ENCODE data around the gene GHR. TPM values are rescaled to one million over a fixed set of nuclear protein-coding genes. Genes with fewer than 3 reads are reported as not detected.

GHR gene
- polyA plus RNA-seq, 1 donor from 2014 or later: 0.31 TPM

DNA sequence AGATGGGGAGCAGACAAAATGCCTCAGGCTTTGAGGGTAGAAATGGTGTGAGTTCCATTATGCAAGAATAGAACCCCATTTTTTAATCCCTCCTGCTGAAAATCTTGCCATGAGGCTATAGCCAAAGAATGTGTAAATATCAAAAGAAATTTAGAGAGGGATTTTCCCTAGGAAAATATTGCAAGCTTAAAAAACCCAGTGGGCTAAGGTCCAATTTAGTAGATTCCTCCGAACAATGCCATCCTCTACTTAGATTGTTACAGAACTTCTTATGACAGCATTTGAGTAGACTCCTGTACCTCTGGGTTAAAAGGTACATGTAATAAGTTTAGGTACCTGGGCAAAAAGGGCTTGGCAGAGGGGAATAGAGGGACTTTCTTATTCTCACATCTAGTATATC is 138.4 kb downstream of the GHR start:
- Histone ChIP-seq H3K4me3 (ENCODE audit: low read length) (no peak overlapping the region), H3K4me2 (ENCODE audit: low read length) (no peak overlapping the region), H4K20me1 (ENCODE audit: insufficient read depth) (no peaks in the 10 kb centered on the region), H3K27me3 (ENCODE audit: insufficient read depth, low read depth, low read length) (no peaks in the 10 kb centered on the region), H3K27ac (ENCODE audit: low read length) (no peak overlapping the region), H3K9me2 (ENCODE audit: insufficient read depth, low read length) (no peaks in the 10 kb centered on the region), H3K79me2 (replicated peaks; ENCODE audit: insufficient read depth, low read length) (no peaks in the 10 kb centered on the region), H3K9me3 (ENCODE audit: low read length) (no peaks in the 10 kb centered on the region), H3K9ac (ENCODE audit: low read length) (no peak overlapping the region), H3F3A (ENCODE audit: insufficient read depth, low read length, poor library complexity, severe bottlenecking) (no peaks in the 10 kb centered on the region), H2AFZ (ENCODE audit: low read depth, low read length) (no peak overlapping the region), H3K36me3 (ENCODE audit: insufficient read depth, low read length) (no peaks in the 10 kb centered on the region)
- TF ChIP-seq POLR2AphosphoS5 (IDR thresholded peaks at IDR 0.05) (no peak), SMC3 (conservative IDR thresholded peaks at IDR 0.05; ENCODE audit: poor library complexity) (no peak), TAF1 (IDR thresholded peaks at IDR 0.05; ENCODE audit: low read depth) (no peak), RAD21 (conservative IDR thresholded peaks at IDR 0.05) (no peak), EZH2 (IDR thresholded peaks at IDR 0.05; ENCODE audit: borderline replicate concordance, insufficient read depth, low read length, poor library complexity, severe bottlenecking) (no peak), MXI1 (conservative IDR thresholded peaks at IDR 0.05; ENCODE audit: poor library complexity, severe bottlenecking) (no peak), EP300 (conservative IDR thresholded peaks at IDR 0.05; ENCODE audit: poor library complexity, severe bottlenecking) (no peak)
- TF ChIP-seq, protein P1, sequence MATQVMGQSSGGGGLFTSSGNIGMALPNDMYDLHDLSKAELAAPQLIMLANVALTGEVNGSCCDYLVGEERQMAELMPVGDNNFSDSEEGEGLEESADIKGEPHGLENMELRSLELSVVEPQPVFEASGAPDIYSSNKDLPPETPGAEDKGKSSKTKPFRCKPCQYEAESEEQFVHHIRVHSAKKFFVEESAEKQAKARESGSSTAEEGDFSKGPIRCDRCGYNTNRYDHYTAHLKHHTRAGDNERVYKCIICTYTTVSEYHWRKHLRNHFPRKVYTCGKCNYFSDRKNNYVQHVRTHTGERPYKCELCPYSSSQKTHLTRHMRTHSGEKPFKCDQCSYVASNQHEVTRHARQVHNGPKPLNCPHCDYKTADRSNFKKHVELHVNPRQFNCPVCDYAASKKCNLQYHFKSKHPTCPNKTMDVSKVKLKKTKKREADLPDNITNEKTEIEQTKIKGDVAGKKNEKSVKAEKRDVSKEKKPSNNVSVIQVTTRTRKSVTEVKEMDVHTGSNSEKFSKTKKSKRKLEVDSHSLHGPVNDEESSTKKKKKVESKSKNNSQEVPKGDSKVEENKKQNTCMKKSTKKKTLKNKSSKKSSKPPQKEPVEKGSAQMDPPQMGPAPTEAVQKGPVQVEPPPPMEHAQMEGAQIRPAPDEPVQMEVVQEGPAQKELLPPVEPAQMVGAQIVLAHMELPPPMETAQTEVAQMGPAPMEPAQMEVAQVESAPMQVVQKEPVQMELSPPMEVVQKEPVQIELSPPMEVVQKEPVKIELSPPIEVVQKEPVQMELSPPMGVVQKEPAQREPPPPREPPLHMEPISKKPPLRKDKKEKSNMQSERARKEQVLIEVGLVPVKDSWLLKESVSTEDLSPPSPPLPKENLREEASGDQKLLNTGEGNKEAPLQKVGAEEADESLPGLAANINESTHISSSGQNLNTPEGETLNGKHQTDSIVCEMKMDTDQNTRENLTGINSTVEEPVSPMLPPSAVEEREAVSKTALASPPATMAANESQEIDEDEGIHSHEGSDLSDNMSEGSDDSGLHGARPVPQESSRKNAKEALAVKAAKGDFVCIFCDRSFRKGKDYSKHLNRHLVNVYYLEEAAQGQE (IDR thresholded peaks at IDR 0.05; ENCODE audit: borderline replicate concordance): no peak
- TF ChIP-seq, protein P2, sequence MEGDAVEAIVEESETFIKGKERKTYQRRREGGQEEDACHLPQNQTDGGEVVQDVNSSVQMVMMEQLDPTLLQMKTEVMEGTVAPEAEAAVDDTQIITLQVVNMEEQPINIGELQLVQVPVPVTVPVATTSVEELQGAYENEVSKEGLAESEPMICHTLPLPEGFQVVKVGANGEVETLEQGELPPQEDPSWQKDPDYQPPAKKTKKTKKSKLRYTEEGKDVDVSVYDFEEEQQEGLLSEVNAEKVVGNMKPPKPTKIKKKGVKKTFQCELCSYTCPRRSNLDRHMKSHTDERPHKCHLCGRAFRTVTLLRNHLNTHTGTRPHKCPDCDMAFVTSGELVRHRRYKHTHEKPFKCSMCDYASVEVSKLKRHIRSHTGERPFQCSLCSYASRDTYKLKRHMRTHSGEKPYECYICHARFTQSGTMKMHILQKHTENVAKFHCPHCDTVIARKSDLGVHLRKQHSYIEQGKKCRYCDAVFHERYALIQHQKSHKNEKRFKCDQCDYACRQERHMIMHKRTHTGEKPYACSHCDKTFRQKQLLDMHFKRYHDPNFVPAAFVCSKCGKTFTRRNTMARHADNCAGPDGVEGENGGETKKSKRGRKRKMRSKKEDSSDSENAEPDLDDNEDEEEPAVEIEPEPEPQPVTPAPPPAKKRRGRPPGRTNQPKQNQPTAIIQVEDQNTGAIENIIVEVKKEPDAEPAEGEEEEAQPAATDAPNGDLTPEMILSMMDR (IDR thresholded peaks at IDR 0.05; ENCODE audit: poor library complexity, severe bottlenecking): no peak

DNA sequence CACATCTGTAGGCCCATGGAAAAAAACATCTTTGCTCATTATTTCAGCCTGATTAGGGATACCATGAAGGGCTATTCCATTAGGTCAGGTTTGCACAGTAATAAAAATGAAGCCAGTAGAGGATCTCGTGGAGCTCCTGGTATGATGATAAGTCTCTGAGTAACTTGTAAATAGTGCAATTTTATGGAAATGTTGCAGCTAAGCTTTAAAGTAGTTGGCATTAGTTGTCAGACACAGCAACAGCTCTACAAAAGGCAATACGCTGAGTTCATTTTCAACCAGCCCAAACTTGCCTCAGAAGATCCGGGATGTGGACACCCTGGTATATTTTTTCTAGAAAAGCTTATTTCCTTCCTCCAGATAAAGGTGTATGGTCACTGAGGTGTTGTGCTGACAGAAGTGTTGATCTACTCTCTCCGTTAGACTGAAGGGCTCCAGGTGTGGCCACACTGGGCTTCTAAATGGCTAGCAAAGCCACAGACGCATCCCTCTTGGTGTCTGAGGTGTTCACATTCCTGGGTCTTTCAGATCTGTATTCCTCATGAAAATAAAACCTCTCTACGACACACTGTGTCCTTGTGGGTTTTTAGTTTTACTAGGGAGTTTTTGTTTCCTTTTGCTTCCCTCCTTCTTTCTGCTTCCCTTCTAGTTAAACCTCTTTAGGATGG is 141.6 kb downstream of the GHR start:
- TF ChIP-seq TAF1 (IDR thresholded peaks at IDR 0.05; ENCODE audit: low read depth) (no peak), RAD21 (conservative IDR thresholded peaks at IDR 0.05) (no peak), POLR2AphosphoS5 (IDR thresholded peaks at IDR 0.05) (no peak), SMC3 (conservative IDR thresholded peaks at IDR 0.05; ENCODE audit: poor library complexity) (no peak), EP300 (conservative IDR thresholded peaks at IDR 0.05; ENCODE audit: poor library complexity, severe bottlenecking) (no peak), EZH2 (IDR thresholded peaks at IDR 0.05; ENCODE audit: borderline replicate concordance, insufficient read depth, low read length, poor library complexity, severe bottlenecking) (no peak)

More for the DNA sequence above, 141.6 kb downstream of the GHR start:
- Histone ChIP-seq H3K27me3 (ENCODE audit: insufficient read depth, low read depth, low read length) (no peaks in the 10 kb centered on the region), H3K4me3 (ENCODE audit: low read length) (no peak overlapping the region), H3K9me3 (ENCODE audit: low read length) (no peaks in the 10 kb centered on the region), H3K36me3 (ENCODE audit: insufficient read depth, low read length) (no peaks in the 10 kb centered on the region), H3K9ac (ENCODE audit: low read length) (no peak overlapping the region), H4K20me1 (ENCODE audit: insufficient read depth) (no peaks in the 10 kb centered on the region), H3K27ac (ENCODE audit: low read length) (no peak overlapping the region), H2AFZ (ENCODE audit: low read depth, low read length) (no peak overlapping the region), H3F3A (ENCODE audit: insufficient read depth, low read length, poor library complexity, severe bottlenecking) (no peaks in the 10 kb centered on the region), H3K9me2 (ENCODE audit: insufficient read depth, low read length) (no peaks in the 10 kb centered on the region), H3K4me2 (ENCODE audit: low read length) (no peak overlapping the region), H3K79me2 (replicated peaks; ENCODE audit: insufficient read depth, low read length) (no peaks in the 10 kb centered on the region)

Data from neural cell (in vitro differentiated cells).